H1 (cell line): ENCODE measurements around the gene SATB2.

ENCODE experiments used
- EZH2 ChIP-seq: fragments of 200-600 bp; sonication (generic); IDR thresholded peaks from 2 replicates; pipeline ENCODE4 v1.7.1; 2012; ENCODE audit warnings: low read depth, mild to moderate bottlenecking, moderate library complexity, low read length, inconsistent platforms; ENCODE audit not compliant: severe bottlenecking
- FOSL1 ChIP-seq: IDR thresholded peaks from 2 replicates; pipeline ENCODE4 v1.6.1; 2011; ENCODE audit warnings: mild to moderate bottlenecking, low read depth, low read length, moderate library complexity; ENCODE audit not compliant: insufficient read depth
- POLR2AphosphoS5 ChIP-seq: IDR thresholded peaks from 2 replicates; pipeline ENCODE4 v1.6.1; 2011; ENCODE audit warnings: low read depth, low read length
- TF ChIP-seq, protein P1 (sequence below), 3 experiments: IDR thresholded peaks; 1 replicate in 2 of 3; 2 replicates in 1 of 3; pipeline versions ENCODE4 v1.5.1 to v1.6.1; 2011; ENCODE audit warnings: low read length in 3 of 3, mild to moderate bottlenecking in 3 of 3, inconsistent platforms in 2 of 3, low read depth in 1 of 3, moderate library complexity in 1 of 3; ENCODE audit not compliant: insufficient read depth in 1 of 3; ENCODE audit errors: control extremely low read depth in 1 of 3

DNA sequence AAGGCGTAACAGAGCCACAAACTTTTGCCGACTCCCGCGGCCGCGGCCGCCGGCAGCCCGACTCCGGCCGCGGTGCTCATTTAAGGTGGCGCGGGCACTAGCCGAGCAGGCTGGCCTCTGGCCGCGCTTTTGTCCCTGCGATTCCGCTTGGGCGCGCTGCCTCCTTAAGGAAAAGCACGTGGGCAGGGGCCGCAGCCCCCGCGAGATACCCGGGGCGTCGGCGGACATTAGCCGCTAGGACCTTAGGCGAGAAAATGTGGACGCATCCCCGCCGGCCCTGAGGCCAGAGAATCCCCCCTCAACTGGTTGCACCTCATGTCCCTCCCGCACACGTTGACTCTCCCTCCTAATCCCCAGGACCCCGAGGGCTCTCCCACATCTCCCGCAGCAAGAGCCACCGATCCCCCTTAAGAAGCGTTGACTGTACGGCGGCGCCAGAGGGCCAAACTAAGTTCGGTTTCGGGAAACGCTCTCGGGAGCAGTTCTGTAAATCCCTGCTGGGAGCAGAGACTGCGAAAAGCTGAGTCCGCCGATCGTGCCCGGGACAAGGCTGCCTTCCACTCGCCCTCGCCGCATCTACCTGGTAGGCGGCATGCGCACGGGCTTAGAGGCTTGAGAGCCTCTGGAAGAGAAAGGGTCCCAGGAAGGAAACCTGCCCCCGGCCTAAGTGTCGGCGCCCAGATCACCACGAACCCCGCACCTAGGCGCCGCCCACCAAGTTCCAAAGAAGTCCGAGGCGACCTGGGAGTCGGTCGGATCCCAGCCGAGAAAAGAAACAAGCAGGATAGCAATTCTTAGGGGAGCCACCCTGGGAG is 1.8 kb upstream of the SATB2 start:
- TF ChIP-seq, protein P1, sequence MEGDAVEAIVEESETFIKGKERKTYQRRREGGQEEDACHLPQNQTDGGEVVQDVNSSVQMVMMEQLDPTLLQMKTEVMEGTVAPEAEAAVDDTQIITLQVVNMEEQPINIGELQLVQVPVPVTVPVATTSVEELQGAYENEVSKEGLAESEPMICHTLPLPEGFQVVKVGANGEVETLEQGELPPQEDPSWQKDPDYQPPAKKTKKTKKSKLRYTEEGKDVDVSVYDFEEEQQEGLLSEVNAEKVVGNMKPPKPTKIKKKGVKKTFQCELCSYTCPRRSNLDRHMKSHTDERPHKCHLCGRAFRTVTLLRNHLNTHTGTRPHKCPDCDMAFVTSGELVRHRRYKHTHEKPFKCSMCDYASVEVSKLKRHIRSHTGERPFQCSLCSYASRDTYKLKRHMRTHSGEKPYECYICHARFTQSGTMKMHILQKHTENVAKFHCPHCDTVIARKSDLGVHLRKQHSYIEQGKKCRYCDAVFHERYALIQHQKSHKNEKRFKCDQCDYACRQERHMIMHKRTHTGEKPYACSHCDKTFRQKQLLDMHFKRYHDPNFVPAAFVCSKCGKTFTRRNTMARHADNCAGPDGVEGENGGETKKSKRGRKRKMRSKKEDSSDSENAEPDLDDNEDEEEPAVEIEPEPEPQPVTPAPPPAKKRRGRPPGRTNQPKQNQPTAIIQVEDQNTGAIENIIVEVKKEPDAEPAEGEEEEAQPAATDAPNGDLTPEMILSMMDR (IDR thresholded peaks at IDR 0.05; ENCODE audit: control extremely low read depth in 1 of 3, insufficient read depth in 1 of 3, low read depth in 1 of 3, low read length in 3 of 3), result no peak
- peak; percentile 53 for TF ChIP-seq EZH2
- TF ChIP-seq POLR2AphosphoS5, result no peak
- TF ChIP-seq FOSL1, result no peak
